Measurements from ENCODE around the gene RPAP3. TPM values are rescaled to one million over a fixed set of nuclear protein-coding genes. Genes with fewer than 3 reads are reported as not detected.

Gene RPAP3
- total and polyA plus RNA-seq, 2 experiments from 2014 or later = 31.4 to 69.9 TPM

- Histone ChIP-seq H3K9me2 (ENCODE audit: insufficient read depth) (no peaks in the 10 kb centered on the region), H3K27me3 (ENCODE audit: insufficient read depth) (no peaks in the 10 kb centered on the region), H3K4me3 (no peak overlapping the region), H3K79me2 (replicated peaks; ENCODE audit: insufficient read depth) (no peaks in the 10 kb centered on the region), H3K27ac (ENCODE audit: low read depth) (no peak overlapping the region), H3K4me2 (no peak overlapping the region), H3K36me3 (ENCODE audit: insufficient read depth) (no peaks in the 10 kb centered on the region), H3K4me1 (ENCODE audit: insufficient read depth) (peaks cover 6% of the 10 kb centered on the region; the same call in 1 of the 2 replicates), H2AFZ (no peak overlapping the region), H4K20me1 (replicated peaks; ENCODE audit: insufficient read depth) (peaks cover 6% of the 10 kb centered on the region; the same call in 1 of the 2 replicates), H3F3A (replicated peaks; ENCODE audit: low read depth) (no peaks in the 10 kb centered on the region)
- Mint-ChIP-seq H3K27me3 (ENCODE audit: insufficient read depth, low read depth, poor library complexity) (no peaks in the 10 kb centered on the region), H3K27ac (no peak overlapping the region), H3K4me3 (no peak overlapping the region), H3K9me3 (no peaks in the 10 kb centered on the region), H3K36me3 (ENCODE audit: low read depth) (no peaks in the 10 kb centered on the region), H3K4me1 (peaks cover 14% of the 10 kb centered on the region; the same call in 2 of the 3 replicates)
- ATAC-seq = no peak
- TF ChIP-seq ZNF462 (CRISPR knock-in tag; IDR thresholded peaks at IDR 0.05) (no peak), ETS1 (IDR thresholded peaks at IDR 0.05) (no peak), REST (IDR thresholded peaks at IDR 0.05; ENCODE audit: unreplicated experiment) (no peak), EZH2 (IDR thresholded peaks at IDR 0.05; ENCODE audit: low read depth, unreplicated experiment) (no peak), CREB1 (CRISPR knock-in tag; IDR thresholded peaks at IDR 0.05; ENCODE audit: low read depth) (no peak), ZNF114 (CRISPR knock-in tag; IDR thresholded peaks at IDR 0.05) (no peak), JUNB (IDR thresholded peaks at IDR 0.05; ENCODE audit: unreplicated experiment) (no peak)
- no peak for DNase-seq (ENCODE audit: low spot score)
Observed at GRCh38 chr12:47650469-47650868, 55.4 kb downstream of the RPAP3 start.

All from GM23338 (cell line).